ENCODE data around the gene CALB2. TPM values are rescaled to one million over a fixed set of nuclear protein-coding genes. Genes with fewer than 3 reads are reported as not detected.

Gene CALB2
- total RNA-seq, 1 experiment from 2014 or later, result 5.5 TPM

- ChIA-PET POLR2A (interaction anchor here (1.0 kb wide), 1 partner anchor 151 kb away, joined by 3 read pairs; no protein-coding TSS in a partner anchor), RAD21 (ENCODE audit: low non-redundant PET in 1 of 2, low total read pairs in 2 of 2, uncharacterized antibody in 2 of 2, unreplicated experiment in 2 of 2) (interaction anchor here (1.0 to 1.4 kb wide), 5 partner anchors 13 to 86 kb away, joined by 3 to 6 read pairs (median 5); no protein-coding TSS in a partner anchor), CTCF (interaction anchor here (0.6 to 3.9 kb wide), 21 partner anchors 8 to 198 kb away, joined by 3 to 74 read pairs (median 5); no protein-coding TSS in a partner anchor)
- H3K27ac ChIP-seq (ENCODE audit: low read depth, low read length), result no peak overlapping the region
- no peak for TF ChIP-seq CTCF (IDR thresholded peaks at IDR 0.05 in 2 of 3, conservative IDR thresholded peaks at IDR 0.05 in 1 of 3; ENCODE audit: borderline replicate concordance in 1 of 3, insufficient read depth in 1 of 3, low read depth in 2 of 3, low read length in 2 of 3)
- no peak for TF ChIP-seq POLR2A (IDR thresholded peaks at IDR 0.05; ENCODE audit: borderline replicate concordance, extremely low read depth, insufficient read depth, insufficient read length)
- no peak for TF ChIP-seq FOSL1 (IDR thresholded peaks at IDR 0.05; ENCODE audit: low read depth)
- no peak for TF ChIP-seq ATF3 (IDR thresholded peaks at IDR 0.05)
- no peak for TF ChIP-seq MAX (IDR thresholded peaks at IDR 0.05)
- TF ChIP-seq TCF7L2 (IDR thresholded peaks at IDR 0.05; ENCODE audit: borderline replicate concordance, extremely low read depth, insufficient read depth, insufficient read length), result no peak
- TF ChIP-seq, protein P1, sequence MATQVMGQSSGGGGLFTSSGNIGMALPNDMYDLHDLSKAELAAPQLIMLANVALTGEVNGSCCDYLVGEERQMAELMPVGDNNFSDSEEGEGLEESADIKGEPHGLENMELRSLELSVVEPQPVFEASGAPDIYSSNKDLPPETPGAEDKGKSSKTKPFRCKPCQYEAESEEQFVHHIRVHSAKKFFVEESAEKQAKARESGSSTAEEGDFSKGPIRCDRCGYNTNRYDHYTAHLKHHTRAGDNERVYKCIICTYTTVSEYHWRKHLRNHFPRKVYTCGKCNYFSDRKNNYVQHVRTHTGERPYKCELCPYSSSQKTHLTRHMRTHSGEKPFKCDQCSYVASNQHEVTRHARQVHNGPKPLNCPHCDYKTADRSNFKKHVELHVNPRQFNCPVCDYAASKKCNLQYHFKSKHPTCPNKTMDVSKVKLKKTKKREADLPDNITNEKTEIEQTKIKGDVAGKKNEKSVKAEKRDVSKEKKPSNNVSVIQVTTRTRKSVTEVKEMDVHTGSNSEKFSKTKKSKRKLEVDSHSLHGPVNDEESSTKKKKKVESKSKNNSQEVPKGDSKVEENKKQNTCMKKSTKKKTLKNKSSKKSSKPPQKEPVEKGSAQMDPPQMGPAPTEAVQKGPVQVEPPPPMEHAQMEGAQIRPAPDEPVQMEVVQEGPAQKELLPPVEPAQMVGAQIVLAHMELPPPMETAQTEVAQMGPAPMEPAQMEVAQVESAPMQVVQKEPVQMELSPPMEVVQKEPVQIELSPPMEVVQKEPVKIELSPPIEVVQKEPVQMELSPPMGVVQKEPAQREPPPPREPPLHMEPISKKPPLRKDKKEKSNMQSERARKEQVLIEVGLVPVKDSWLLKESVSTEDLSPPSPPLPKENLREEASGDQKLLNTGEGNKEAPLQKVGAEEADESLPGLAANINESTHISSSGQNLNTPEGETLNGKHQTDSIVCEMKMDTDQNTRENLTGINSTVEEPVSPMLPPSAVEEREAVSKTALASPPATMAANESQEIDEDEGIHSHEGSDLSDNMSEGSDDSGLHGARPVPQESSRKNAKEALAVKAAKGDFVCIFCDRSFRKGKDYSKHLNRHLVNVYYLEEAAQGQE (IDR thresholded peaks at IDR 0.05; ENCODE audit: low read depth), result no peak
- TF ChIP-seq RAD21 (IDR thresholded peaks at IDR 0.05; ENCODE audit: low read depth), result no peak
- no peak for TF ChIP-seq SP1 (IDR thresholded peaks at IDR 0.05; ENCODE audit: low read depth)
- no peak for TF ChIP-seq CBX3 (IDR thresholded peaks at IDR 0.05; ENCODE audit: low read depth)
- no peak for TF ChIP-seq ELF1 (IDR thresholded peaks at IDR 0.05; ENCODE audit: borderline replicate concordance, low read depth)
- TF ChIP-seq CEBPB (IDR thresholded peaks at IDR 0.05; ENCODE audit: low read depth), result no peak
- no peak for TF ChIP-seq JUND (IDR thresholded peaks at IDR 0.05)
- no peak for TF ChIP-seq YY1 (IDR thresholded peaks at IDR 0.05; ENCODE audit: extremely low read depth, insufficient replicate concordance, low read depth, low read length)
- TF ChIP-seq SIN3A (IDR thresholded peaks at IDR 0.05; ENCODE audit: low read depth), result no peak
- TF ChIP-seq SRF (IDR thresholded peaks at IDR 0.05; ENCODE audit: low read depth), result no peak
- H3K9me3 ChIP-seq (ENCODE audit: control insufficient read depth in 1 of 2, insufficient read depth in 1 of 2, low read depth in 1 of 2, low read length in 2 of 2), result no peaks in the 10 kb centered on the region
- no peaks in the 10 kb centered on the region for H3K79me2 ChIP-seq (ENCODE audit: insufficient read depth, low read length)
- no peak overlapping the region for H3K4me3 ChIP-seq (replicated peaks in 1 of 2; ENCODE audit: low read depth in 1 of 2, low read length in 2 of 2)
- peaks cover 0 to 10% of the 10 kb centered on the region in 2 experiments; a peak in 3 of 4 replicates for H3K4me1 ChIP-seq (ENCODE audit: control insufficient read depth in 1 of 2, insufficient read depth in 2 of 2, low read length in 2 of 2)
- H3K9me2 ChIP-seq (ENCODE audit: insufficient read depth), result no peaks in the 10 kb centered on the region
- BruUV-seq (replicated peaks), result no TSS peak
- ATAC-seq, result no peak
- H3K9ac ChIP-seq (ENCODE audit: low read length), result no peak overlapping the region
- H3K4me2 ChIP-seq (ENCODE audit: low read length), result no peak overlapping the region
- no peaks in the 10 kb centered on the region for H4K20me1 ChIP-seq (ENCODE audit: insufficient read depth)
- peaks cover 14% of the 10 kb centered on the region for H3K27me3 ChIP-seq (ENCODE audit: insufficient read depth, low read length)
- no peak for DNase-seq (ENCODE audit: low read depth, low spot score)
- no peak overlapping the region for H2AFZ ChIP-seq (ENCODE audit: low read depth, low read length, poor library complexity, severe bottlenecking)
- H3K36me3 ChIP-seq (ENCODE audit: control insufficient read depth in 1 of 2, insufficient read depth in 2 of 2, low read length in 2 of 2), result no peaks in the 10 kb centered on the region
- intact Hi-C loops (cut with micrococcal nuclease), result loop anchor here (2.0 to 5.0 kb wide), 2 partner anchors 124 to 197 kb away; no protein-coding TSS in a partner anchor
Measured at GRCh38 chr16:71413341-71413740, 54.8 kb downstream of the CALB2 start.
